H1 (cell line): Measurements from ENCODE around the gene GRP.

Experiments used
- EP300 ChIP-seq, 2 experiments: IDR thresholded peaks; 1 replicate in 1 of 2; 2 replicates in 1 of 2; pipeline ENCODE4 v1.6.1; 2011 to 2012; ENCODE audit warnings: low read depth in 2 of 2, low read length in 2 of 2, mild to moderate bottlenecking in 2 of 2, borderline replicate concordance in 1 of 2, inconsistent platforms in 1 of 2, moderate library complexity in 1 of 2
- EZH2 ChIP-seq: fragments of 200-600 bp; sonication (generic); IDR thresholded peaks from 2 replicates; pipeline ENCODE4 v1.7.1; 2012; ENCODE audit warnings: low read depth, mild to moderate bottlenecking, moderate library complexity, low read length, inconsistent platforms; ENCODE audit not compliant: severe bottlenecking
- SIRT6 ChIP-seq: IDR thresholded peaks from one replicate; pipeline ENCODE4 v1.7.1; 2012; ENCODE audit warnings: low read length, inconsistent platforms
- YY1 ChIP-seq: IDR thresholded peaks from 2 replicates; pipeline ENCODE4 v1.6.1; 2011; ENCODE audit warnings: low read depth, mild to moderate bottlenecking, low read length
- TF ChIP-seq, protein P1 (sequence below), 3 experiments: IDR thresholded peaks; 1 replicate in 2 of 3; 2 replicates in 1 of 3; pipeline versions ENCODE4 v1.5.1 to v1.6.1; 2011; ENCODE audit warnings: low read length in 3 of 3, mild to moderate bottlenecking in 3 of 3, inconsistent platforms in 2 of 3, low read depth in 1 of 3, moderate library complexity in 1 of 3; ENCODE audit not compliant: insufficient read depth in 1 of 3; ENCODE audit errors: control extremely low read depth in 1 of 3
- TF ChIP-seq, protein P2 (sequence below): IDR thresholded peaks from 2 replicates; pipeline ENCODE4 v1.6.1; 2011; ENCODE audit warnings: low read depth, mild to moderate bottlenecking, low read length; ENCODE audit not compliant: insufficient read depth
- TF ChIP-seq, protein P3 (sequence below): IDR thresholded peaks from 2 replicates; pipeline ENCODE4 v1.6.1; 2011; ENCODE audit warnings: low read length, improper control_type of control experiment

DNA sequence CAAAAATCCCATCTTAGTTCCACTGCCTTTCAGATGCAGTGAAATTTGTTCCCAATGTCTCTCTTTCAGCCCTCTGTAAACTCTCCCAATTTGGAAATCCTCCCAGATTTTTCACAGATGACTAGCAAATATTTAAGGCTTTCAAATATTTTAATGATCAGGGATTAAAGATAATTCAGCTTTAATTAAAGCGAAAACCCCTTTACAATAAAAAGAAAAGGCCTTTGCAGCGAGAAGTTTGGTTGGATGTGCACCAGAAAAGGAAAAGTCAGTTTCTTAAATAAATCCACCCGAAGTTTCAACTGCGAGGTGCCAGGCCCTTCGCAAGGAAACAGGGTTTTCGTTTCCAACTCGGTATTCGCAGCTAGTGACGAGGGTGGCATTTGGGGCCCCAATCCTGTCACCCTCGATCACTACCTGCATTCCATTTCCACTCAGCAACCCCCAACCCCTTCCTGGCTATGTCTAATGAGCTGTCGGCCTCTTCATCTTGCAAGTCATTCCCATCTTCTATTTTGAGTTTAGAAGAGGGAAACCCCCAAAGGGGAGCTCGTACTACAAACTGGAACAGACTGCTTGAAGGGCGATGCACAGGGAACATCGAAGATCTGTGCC lies 51.8 kb downstream of the GRP start:
- TF ChIP-seq SIRT6 (no peak), YY1 (no peak), EZH2 (no peak), EP300 (IDR thresholded peaks at IDR 0.05; ENCODE audit: borderline replicate concordance in 1 of 2, low read depth in 2 of 2, low read length in 2 of 2) (no peak)
- TF ChIP-seq, protein P1, sequence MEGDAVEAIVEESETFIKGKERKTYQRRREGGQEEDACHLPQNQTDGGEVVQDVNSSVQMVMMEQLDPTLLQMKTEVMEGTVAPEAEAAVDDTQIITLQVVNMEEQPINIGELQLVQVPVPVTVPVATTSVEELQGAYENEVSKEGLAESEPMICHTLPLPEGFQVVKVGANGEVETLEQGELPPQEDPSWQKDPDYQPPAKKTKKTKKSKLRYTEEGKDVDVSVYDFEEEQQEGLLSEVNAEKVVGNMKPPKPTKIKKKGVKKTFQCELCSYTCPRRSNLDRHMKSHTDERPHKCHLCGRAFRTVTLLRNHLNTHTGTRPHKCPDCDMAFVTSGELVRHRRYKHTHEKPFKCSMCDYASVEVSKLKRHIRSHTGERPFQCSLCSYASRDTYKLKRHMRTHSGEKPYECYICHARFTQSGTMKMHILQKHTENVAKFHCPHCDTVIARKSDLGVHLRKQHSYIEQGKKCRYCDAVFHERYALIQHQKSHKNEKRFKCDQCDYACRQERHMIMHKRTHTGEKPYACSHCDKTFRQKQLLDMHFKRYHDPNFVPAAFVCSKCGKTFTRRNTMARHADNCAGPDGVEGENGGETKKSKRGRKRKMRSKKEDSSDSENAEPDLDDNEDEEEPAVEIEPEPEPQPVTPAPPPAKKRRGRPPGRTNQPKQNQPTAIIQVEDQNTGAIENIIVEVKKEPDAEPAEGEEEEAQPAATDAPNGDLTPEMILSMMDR (IDR thresholded peaks at IDR 0.05; ENCODE audit: control extremely low read depth in 1 of 3, insufficient read depth in 1 of 3, low read depth in 1 of 3, low read length in 3 of 3), result no peak
- TF ChIP-seq, protein P2, sequence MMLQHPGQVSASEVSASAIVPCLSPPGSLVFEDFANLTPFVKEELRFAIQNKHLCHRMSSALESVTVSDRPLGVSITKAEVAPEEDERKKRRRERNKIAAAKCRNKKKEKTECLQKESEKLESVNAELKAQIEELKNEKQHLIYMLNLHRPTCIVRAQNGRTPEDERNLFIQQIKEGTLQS, result no peak
- TF ChIP-seq, protein P3, sequence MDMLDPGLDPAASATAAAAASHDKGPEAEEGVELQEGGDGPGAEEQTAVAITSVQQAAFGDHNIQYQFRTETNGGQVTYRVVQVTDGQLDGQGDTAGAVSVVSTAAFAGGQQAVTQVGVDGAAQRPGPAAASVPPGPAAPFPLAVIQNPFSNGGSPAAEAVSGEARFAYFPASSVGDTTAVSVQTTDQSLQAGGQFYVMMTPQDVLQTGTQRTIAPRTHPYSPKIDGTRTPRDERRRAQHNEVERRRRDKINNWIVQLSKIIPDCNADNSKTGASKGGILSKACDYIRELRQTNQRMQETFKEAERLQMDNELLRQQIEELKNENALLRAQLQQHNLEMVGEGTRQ, result no peak
